MCF 10A (cell line): Measurements from ENCODE around the gene CETP. TPM values are rescaled to one million over a fixed set of nuclear protein-coding genes. Genes with fewer than 3 reads are reported as not detected.
A peak's percentile ranks its signal among the peaks of the same experiment; 100 is the strongest.
"Not testable (repeated sequence)": the region's sequence is repeated elsewhere in the genome, so short reads cannot be mapped to it uniquely, and the experiment has no call there.

Source experiments
- BruUV-seq: library from RNA; stranded (reverse); fragments of 400-500 nt; replicated peaks from 2 replicates; lab custom pipeline; 2021; lab: Mats Ljungman, UMichigan
- CTCF ChIA-PET: fragments of 300-600 bp; sonication (Branson Sonifier 250); formaldehyde crosslinking; extraction: SDS; loops from one replicate; lab custom pipeline; 2021; ENCODE audit warnings: antibody characterized with exemption, inconsistent platforms; lab: Yijun Ruan, JAX
- POLR2A ChIA-PET: fragments of 300-600, 350-650 bp; sonication (Branson Sonifier 250); formaldehyde crosslinking; extraction: SDS; loops from one replicate; lab custom pipeline; 2020; ENCODE audit warnings: antibody characterized with exemption, inconsistent platforms; lab: Yijun Ruan, JAX
- DNase-seq: peaks from one replicate; pipeline ENCODE4 v3.0.0-alpha.2; 2018; ENCODE audit not compliant: unreplicated experiment
- H3K27ac Mint-ChIP-seq: one replicate; pipeline ENCODE4 v1.8.0; 2022; ENCODE audit warnings: mild to moderate bottlenecking, low read depth, mixed read lengths; ENCODE audit not compliant: unreplicated experiment
- H3K27me3 Mint-ChIP-seq: one replicate; pipeline ENCODE4 v1.8.0; 2022; ENCODE audit warnings: mixed read lengths; ENCODE audit not compliant: insufficient read depth, unreplicated experiment
- H3K36me3 Mint-ChIP-seq: one replicate; pipeline ENCODE4 v1.8.0; 2022; ENCODE audit warnings: mild to moderate bottlenecking, moderate library complexity, mixed read lengths; ENCODE audit not compliant: insufficient read depth, unreplicated experiment
- H3K4me1 Mint-ChIP-seq: one replicate; pipeline ENCODE4 v1.8.0; 2022; ENCODE audit warnings: mixed read lengths; ENCODE audit not compliant: insufficient read depth, unreplicated experiment
- H3K4me3 Mint-ChIP-seq: one replicate; pipeline ENCODE4 v1.8.0; 2022; ENCODE audit warnings: mild to moderate bottlenecking, moderate library complexity, mixed read lengths; ENCODE audit not compliant: unreplicated experiment
- H3K9me3 Mint-ChIP-seq: one replicate; pipeline ENCODE4 v1.8.0; 2022; ENCODE audit warnings: mixed read lengths; ENCODE audit not compliant: unreplicated experiment
- intact Hi-C: fragments of 100-400 bp; cut with micrococcal nuclease; formaldehyde crosslinking; loops from 2 replicates; pipeline ENCODE4 v1.14.1; 2022
- total RNA-seq: library from RNA; stranded (reverse); gene quantifications from 2 replicates; pipeline ENCODE4 v1.2.3, GENCODE V29; 2022
- TF ChIP-seq, protein P1 (sequence below): fragments of 200-600 bp; IDR thresholded peaks from one replicate; pipeline ENCODE4 v1.8.0; 2022; ENCODE audit warnings: antibody characterized with exemption, mild to moderate bottlenecking; ENCODE audit not compliant: unreplicated experiment

The CETP gene
- total RNA-seq, 1 experiment from 2014 or later: not detected

DNA sequence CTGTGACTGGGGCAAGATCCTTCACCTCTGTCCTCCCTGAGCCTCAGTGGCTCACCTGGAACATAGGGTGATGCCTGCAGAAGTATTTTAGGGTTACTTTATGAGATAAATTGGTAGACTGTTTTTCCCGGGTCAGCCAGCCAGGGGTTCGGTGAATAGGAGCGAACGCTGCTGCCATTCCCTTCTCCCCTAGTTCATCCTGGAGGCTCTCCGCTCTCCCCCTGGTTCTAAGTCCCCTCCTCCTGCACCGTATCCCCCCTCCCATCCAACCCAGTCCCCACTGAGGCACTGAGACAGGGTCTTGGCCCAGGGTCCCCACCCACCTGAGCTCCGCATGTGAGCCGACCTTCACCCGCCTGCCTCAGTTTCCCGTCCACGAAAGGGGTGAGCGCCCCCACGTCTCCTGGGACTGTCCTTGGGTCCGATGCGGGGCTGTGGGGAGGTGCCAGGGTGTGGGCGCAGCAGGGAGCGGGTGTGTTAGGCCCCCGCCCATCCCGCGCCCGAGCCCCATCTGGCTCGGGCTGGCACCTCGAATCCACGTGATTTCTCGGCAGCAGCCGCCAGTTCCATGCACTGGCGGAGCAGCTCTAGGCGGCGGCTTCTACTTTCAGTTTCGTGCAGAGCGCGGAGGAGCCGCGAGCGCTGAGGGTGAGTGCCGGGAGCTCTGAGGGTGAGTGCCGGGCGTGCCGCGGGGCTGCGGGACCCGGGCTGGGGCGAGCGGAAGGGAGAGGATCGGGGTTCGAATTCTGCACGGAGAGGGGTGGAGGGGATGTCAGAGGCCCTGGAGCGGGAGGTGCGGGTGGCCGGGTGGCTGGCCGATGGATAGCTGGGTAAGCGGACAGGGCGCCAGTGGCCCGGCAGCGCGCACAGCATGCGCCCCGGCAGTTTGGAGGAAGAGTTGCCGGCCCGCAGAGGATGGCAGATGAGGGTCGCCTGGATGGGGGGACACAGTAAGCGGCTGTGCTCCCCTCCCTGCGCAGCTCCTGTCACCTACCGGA, 27.5 kb downstream of the CETP start, which contains the start of gene NLRC5:
Gene NLRC5 (plus strand): TSS at position 610 of the 998 bp plus-strand sequence. CDS start 31,156 bp downstream, outside the sequence.
- peak; percentile 83 for DNase-seq
- H3K4me1 Mint-ChIP-seq: peaks cover 30% of the 10 kb centered on the region
- CTCF ChIA-PET: interaction anchor here (0.6 to 1.3 kb wide), 2 partner anchors 70 to 117 kb away, joined by 3 read pairs; no protein-coding TSS in a partner anchor
- intact Hi-C loops: no loop called here
- no TSS peak for BruUV-seq
- H3K27me3 Mint-ChIP-seq: no peaks in the 10 kb centered on the region
- peaks cover 6% of the 10 kb centered on the region for H3K36me3 Mint-ChIP-seq
- TF ChIP-seq, protein P1, sequence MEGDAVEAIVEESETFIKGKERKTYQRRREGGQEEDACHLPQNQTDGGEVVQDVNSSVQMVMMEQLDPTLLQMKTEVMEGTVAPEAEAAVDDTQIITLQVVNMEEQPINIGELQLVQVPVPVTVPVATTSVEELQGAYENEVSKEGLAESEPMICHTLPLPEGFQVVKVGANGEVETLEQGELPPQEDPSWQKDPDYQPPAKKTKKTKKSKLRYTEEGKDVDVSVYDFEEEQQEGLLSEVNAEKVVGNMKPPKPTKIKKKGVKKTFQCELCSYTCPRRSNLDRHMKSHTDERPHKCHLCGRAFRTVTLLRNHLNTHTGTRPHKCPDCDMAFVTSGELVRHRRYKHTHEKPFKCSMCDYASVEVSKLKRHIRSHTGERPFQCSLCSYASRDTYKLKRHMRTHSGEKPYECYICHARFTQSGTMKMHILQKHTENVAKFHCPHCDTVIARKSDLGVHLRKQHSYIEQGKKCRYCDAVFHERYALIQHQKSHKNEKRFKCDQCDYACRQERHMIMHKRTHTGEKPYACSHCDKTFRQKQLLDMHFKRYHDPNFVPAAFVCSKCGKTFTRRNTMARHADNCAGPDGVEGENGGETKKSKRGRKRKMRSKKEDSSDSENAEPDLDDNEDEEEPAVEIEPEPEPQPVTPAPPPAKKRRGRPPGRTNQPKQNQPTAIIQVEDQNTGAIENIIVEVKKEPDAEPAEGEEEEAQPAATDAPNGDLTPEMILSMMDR: no peak
- POLR2A ChIA-PET: interaction anchor here (0.6 to 2.0 kb wide), 14 partner anchors 9 to 630 kb away, joined by 3 to 14 read pairs (median 4); partner anchors contain the start of genes HERPUD1, MT1X, PSME3IP1 and RSPRY1
- peak within 1 kb of the TSS; percentile 100 for H3K4me3 Mint-ChIP-seq
- H3K9me3 Mint-ChIP-seq: no peaks in the 10 kb centered on the region
- peak within 1 kb of the TSS; percentile 96 for H3K27ac Mint-ChIP-seq

DNA sequence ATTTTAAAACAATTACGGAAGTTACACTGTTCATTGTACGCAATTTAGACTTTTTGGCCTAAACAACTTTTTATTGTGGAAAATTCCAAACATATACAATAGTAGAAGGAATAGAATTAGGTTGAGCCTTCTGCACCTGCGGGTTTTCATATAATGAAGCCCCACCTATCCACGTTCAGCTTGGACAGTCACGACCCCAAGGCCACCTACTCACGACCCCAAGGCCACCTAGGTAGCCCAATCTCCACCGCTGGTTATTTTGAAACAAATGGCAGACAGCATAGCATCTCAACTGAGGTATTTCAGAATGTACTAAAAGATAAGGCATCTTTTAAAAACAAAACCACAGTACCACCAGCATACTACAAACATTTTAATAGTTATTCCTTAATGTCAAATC, 28.2 kb downstream of the CETP start:
- no peak for DNase-seq
- H3K9me3 Mint-ChIP-seq: no peaks in the 10 kb centered on the region
- peak overlapping the region; percentile 96 for H3K27ac Mint-ChIP-seq
- TF ChIP-seq, protein P1: no peak
- H3K4me3 Mint-ChIP-seq: peak overlapping the region; percentile 100
- H3K4me1 Mint-ChIP-seq: peaks cover 23% of the 10 kb centered on the region
- ChIA-PET CTCF (interaction anchor here (1.3 kb wide), 1 partner anchor 118 kb away, joined by 3 read pairs; no protein-coding TSS in a partner anchor), POLR2A (interaction anchor here (0.6 to 2.0 kb wide), 9 partner anchors 10 to 308 kb away, joined by 3 to 14 read pairs (median 5); partner anchors contain the start of genes HERPUD1, MT1X, PSME3IP1 and RSPRY1)
- H3K36me3 Mint-ChIP-seq: no peaks in the 10 kb centered on the region
- BruUV-seq: TSS peak; percentile 25
- intact Hi-C loops: no loop called here
- H3K27me3 Mint-ChIP-seq: no peaks in the 10 kb centered on the region

DNA sequence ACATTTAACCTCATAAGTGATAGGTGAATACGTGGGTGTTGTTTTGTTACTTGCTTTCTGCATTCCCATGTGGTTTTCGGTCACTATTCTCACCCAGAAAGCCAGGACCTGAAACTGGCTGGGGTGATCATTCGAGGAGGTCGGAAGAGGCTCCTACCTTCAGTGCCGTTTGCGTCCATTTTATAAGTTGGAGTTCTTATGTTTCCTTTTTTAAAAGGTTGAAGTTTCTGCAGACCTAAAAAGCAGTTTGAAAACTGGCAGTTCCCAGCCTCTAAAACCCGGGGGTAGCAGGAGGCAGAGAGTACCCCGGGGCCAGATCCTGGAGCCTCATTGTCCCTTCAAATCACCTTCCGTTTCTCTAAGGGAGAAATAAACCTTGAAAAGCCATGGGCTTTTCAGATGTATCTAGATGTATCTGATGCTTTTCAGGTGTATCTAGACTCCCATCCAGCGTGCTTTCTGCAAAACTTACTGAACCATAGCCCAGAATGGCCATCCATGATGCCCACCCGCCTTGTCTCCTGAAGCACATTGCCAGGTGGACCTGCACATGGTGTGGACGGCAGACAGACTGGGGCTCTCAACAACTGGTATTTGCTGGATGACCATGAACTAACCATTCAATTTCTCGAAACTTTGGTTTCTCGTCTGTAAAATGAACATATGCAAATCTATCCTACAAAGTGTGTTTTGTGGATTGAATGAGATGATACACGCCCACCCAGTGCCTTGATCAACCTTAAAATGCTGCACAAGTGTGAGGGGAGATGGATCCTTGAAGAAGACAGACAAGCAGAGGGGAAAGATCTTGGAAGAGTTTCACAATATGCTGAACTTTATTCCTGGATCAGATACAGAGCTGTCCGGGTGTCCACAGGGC, 28.9 kb downstream of the CETP start:
- Mint-ChIP-seq H3K4me1 (peaks cover 16% of the 10 kb centered on the region), H3K4me3 (peak overlapping the region; percentile 100), H3K36me3 (no peaks in the 10 kb centered on the region), H3K9me3 (no peaks in the 10 kb centered on the region), H3K27me3 (no peaks in the 10 kb centered on the region), H3K27ac (no peak overlapping the region)
- ChIA-PET CTCF (no interaction called here), POLR2A (interaction anchor here (0.6 to 1.6 kb wide), 4 partner anchors 9 to 218 kb away, joined by 3 to 7 read pairs (median 6); partner anchors contain the start of genes HERPUD1, PSME3IP1 and RSPRY1)
- DNase-seq: no peak
- BruUV-seq: no TSS peak
- intact Hi-C loops: no loop called here
- TF ChIP-seq, protein P1: no peak

DNA sequence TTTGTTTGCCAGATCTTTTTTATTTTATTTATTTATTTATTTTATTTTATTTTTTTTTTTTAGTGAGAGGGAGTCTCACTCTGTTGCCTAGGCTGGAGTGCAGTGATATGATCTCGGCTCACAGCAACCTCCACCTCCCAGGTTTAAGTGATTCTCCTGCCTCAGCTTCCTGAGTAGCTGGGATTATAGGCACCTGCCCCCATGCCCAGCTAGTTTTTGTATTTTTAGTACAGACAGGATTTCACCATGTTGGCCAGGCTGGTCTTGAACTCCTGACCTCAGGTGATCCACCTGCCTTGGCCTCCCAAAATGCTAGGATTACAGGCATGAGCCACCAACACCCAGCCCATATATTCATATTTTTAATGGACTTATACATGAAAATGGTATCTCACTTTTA, 30.7 kb downstream of the CETP start:
- POLR2A ChIA-PET: interaction anchor here (1.5 kb wide), 1 partner anchor 61 kb away, joined by 4 read pairs; no protein-coding TSS in a partner anchor
- H3K36me3 Mint-ChIP-seq, H3K27ac Mint-ChIP-seq, H3K9me3 Mint-ChIP-seq, intact Hi-C loops, DNase-seq, BruUV-seq, CTCF ChIA-PET, H3K4me3 Mint-ChIP-seq, H3K27me3 Mint-ChIP-seq: not testable (repeated sequence)
- peaks cover 15% of the 10 kb centered on the region for H3K4me1 Mint-ChIP-seq
